GM12892 (cell line): ENCODE results near the gene PEX11B.

ENCODE experiments used
- DNase-seq: peaks from one replicate; pipeline ENCODE4 v3.0.0; 2011; ENCODE audit not compliant: insufficient read length
- FAIRE-seq: peaks from 2 replicates; lab custom pipeline; 2011; peaks lifted over from hg19 to GRCh38; lab: Jason Lieb, UNC
- POLR2A ChIP-seq: IDR thresholded peaks from 2 replicates; pipeline ENCODE4 v1.6.1; 2011; ENCODE audit warnings: low read depth, low read length, control low read depth
- POLR2AphosphoS5 ChIP-seq: IDR thresholded peaks from 2 replicates; pipeline ENCODE4 v1.6.1; 2011; ENCODE audit warnings: low read depth, low read length, control low read depth
- TAF1 ChIP-seq: IDR thresholded peaks from 2 replicates; pipeline ENCODE4 v1.6.1; 2011; ENCODE audit warnings: low read depth, mild to moderate bottlenecking, control low read depth, low read length, borderline replicate concordance

Gene PEX11B

GRCh38 chr1:145960468-145961108 is 42.1 kb upstream of the PEX11B start:
- TF ChIP-seq POLR2A (no peak), POLR2AphosphoS5 (no peak), TAF1 (no peak)
- DNase-seq (no peak), FAIRE-seq (no peak)

DNA sequence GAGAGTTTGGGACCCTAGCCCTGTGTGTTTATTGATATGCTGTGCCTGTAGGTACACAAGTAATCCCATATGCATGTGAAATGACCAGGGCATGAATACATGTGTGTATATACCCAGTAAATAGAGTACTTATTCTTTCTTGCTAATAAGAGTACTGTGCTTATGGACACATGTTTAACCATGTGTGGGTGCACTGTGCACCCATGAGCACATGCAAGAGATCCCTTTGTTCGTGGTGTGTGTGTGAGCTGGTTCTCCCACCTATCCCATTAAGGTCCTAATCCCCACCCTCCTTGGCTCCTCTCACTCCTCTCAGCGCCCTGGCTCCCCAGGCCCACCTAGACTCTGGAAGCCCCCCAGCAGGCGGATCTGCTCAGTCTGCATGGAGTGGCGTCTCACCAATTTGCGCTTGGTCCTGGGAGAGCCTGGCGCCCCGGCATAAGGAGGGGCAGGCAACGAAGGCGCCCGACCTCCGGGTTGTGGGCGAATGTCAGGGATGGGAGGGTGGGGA is 41.5 kb upstream of the PEX11B start:
- DNase-seq, result no peak
- FAIRE-seq, result no peak
- TF ChIP-seq TAF1 (no peak), POLR2A (no peak), POLR2AphosphoS5 (no peak)

DNA sequence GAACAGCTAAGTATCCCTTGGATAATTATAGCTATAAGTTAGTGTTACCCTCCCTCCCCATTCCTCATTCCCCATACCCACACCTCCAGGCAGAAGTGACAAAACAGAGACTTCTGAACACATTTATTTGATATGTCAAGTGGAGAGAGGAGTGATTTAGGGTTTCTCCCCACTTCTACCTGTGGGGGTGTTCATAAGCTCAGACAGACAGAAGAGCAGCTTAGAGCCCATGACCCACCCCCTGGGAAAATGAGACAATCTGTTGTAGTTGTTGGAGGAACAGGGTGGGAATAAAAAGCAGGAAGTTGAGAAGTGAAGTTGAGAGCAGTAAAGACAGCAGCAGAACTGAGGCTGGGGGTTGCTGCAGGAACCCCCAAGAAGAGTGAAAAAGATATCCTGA is 40.8 kb upstream of the PEX11B start:
- FAIRE-seq, result no peak
- TF ChIP-seq POLR2A, result no peak
- no peak for TF ChIP-seq TAF1
- no peak for TF ChIP-seq POLR2AphosphoS5

GRCh38 chr1:145958734-145959133 is 40.2 kb upstream of the PEX11B start:
- no peak for FAIRE-seq
- no peak for TF ChIP-seq POLR2A
- no peak for TF ChIP-seq TAF1
- no peak for TF ChIP-seq POLR2AphosphoS5
- DNase-seq, result no peak

More for the DNA sequence above, 40.8 kb upstream of the PEX11B start:
- no peak for DNase-seq

DNA sequence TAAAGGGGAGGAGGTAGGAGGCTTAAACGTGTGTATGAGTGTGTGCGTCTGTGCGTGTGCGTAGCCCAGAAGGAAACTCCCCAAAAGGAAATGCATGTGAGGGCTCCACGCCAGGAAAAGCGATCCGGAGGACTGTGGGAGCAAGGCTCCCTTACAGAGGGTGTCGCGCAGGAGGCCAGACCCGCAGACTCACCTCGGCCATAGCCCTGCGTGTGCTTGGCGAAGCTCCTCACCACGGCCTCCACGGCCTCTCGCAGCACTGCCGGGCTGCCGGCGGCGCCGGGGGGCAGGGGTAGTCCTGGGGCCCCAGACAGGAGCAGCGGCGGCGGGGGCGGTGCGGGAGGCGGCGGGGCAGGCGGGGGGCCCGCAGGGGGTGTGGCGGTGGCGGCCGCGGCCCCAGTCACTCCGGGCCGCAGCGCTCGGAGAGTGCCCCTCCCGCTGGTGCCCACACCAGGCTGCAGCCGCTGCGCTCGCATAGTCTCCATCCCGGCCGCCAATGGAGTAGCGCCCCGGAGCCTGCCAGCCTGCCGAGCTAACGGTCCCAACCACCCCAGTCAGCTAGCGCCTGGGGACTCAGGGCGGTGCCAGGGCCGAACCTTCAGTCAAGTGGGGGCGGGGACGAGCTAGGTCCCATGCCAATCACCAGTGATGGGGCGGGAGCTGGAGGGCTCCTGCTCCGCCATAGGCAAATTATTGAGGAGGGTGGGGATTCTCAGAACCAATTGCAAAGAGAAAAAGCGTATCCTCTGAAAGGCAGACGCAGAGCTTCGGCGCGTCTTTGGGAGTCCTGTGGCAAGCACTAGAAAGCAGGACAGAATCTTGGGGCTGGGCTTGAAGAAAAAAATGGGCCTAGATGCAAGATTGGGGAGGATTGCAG is 39.2 kb upstream of the PEX11B start, which contains the start of gene LIX1L:
LIX1L (minus strand) TSS at position 575 of the 877 bp plus-strand sequence; CDS start at position 485, 90 bp downstream.
- FAIRE-seq (peak; percentile 87), DNase-seq (peak; percentile 89)
- no peak for TF ChIP-seq TAF1
- peak; percentile 74 for TF ChIP-seq POLR2A
- peak; percentile 64; the same call in 1 of the 2 replicates for TF ChIP-seq POLR2AphosphoS5

- no peak for FAIRE-seq
- DNase-seq, result no peak
- no peak for TF ChIP-seq POLR2AphosphoS5
Observed at GRCh38 chr1:145956781-145957442, 38.4 kb upstream of the PEX11B start.

GRCh38 chr1:145956361-145956760 is 37.8 kb upstream of the PEX11B start:
- FAIRE-seq (no peak), DNase-seq (no peak)
- TF ChIP-seq TAF1, result no peak
- TF ChIP-seq POLR2AphosphoS5, result no peak
- TF ChIP-seq POLR2A, result no peak

DNA sequence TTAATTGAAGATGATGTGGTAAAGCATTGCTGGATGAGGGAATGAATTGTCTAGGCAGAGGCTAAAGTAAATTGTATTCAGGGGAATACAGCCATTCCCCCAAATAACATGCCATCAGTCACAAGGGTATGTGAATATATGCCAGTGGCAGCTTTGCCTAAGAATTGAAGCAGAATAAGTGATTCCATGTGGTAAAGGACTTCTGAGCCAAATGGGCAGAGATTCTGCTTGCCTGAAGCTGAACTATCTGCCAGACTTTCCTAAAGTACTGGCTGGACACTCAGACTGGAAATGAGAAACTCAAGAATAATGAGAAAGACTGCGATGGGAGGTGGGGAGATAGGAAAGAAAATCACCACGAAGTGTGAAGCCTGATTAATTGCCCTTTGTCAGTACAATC is 36.9 kb upstream of the PEX11B start:
- FAIRE-seq (no peak), DNase-seq (no peak)
- TF ChIP-seq POLR2AphosphoS5, result no peak
- no peak for TF ChIP-seq TAF1
- no peak for TF ChIP-seq POLR2A

DNA sequence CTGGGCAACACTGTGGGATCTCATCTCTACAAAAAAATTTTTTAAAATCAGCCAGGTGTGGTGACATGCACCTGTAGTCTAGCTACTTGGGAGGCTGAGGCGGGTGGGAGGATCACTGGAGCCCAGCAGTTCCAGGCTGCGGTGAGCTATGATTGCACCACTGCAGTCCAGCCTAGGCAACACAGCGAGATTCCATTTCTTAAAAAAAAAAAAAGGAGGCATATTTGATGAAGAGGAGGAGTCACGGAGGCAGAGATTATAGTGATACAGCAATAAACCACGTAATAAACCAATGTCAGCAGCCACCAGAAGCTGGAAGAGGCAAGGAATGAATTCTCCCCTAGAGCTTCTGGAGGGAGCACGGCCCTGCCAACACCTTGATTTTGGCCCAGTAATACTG is 35.3 kb upstream of the PEX11B start:
- no peak for FAIRE-seq
- DNase-seq, result no peak
- no peak for TF ChIP-seq POLR2A
- TF ChIP-seq TAF1, result no peak
- TF ChIP-seq POLR2AphosphoS5, result no peak

GRCh38 chr1:145952903-145953302 is 34.4 kb upstream of the PEX11B start:
- no peak for DNase-seq
- FAIRE-seq, result no peak
- no peak for TF ChIP-seq POLR2A
- TF ChIP-seq POLR2AphosphoS5, result no peak
- no peak for TF ChIP-seq TAF1

- no peak for DNase-seq
- no peak for FAIRE-seq
- no peak for TF ChIP-seq POLR2AphosphoS5
- TF ChIP-seq POLR2A, result no peak
- no peak for TF ChIP-seq TAF1
Observed at GRCh38 chr1:145951526-145951925, 33.0 kb upstream of the PEX11B start.
